Effector memory CD4-positive, alpha-beta T cell (primary cell): ENCODE results near the gene POLE4.

Source experiments
- DNase-seq, 3 donors: peaks; one replicate each; pipeline ENCODE4 v3.0.0-alpha.2; 2020
- H3K27ac ChIP-seq: 2 replicates; pipeline ENCODE4 v1.7.0; 2013; ENCODE audit warnings: mild to moderate bottlenecking, low read length, moderate library complexity; ENCODE audit not compliant: insufficient read depth, poor library complexity, severe bottlenecking
- H3K27me3 ChIP-seq: replicated peaks from 2 replicates; pipeline ENCODE4 v1.7.0; 2013; ENCODE audit warnings: mild to moderate bottlenecking, low read length; ENCODE audit not compliant: insufficient read depth, control insufficient read depth, poor library complexity, severe bottlenecking
- H3K36me3 ChIP-seq: 2 replicates; pipeline ENCODE4 v1.7.0; 2013; ENCODE audit warnings: mild to moderate bottlenecking, low read length, moderate library complexity; ENCODE audit not compliant: control insufficient read depth, insufficient read depth
- H3K4me1 ChIP-seq: 2 replicates; pipeline ENCODE4 v1.7.0; 2013; ENCODE audit warnings: low read length, mild to moderate bottlenecking; ENCODE audit not compliant: control insufficient read depth, insufficient read depth, poor library complexity, severe bottlenecking
- H3K4me3 ChIP-seq: 2 replicates; pipeline ENCODE4 v1.7.0; 2013; ENCODE audit warnings: low read length, low read depth, mild to moderate bottlenecking; ENCODE audit not compliant: insufficient read depth, poor library complexity, severe bottlenecking
- H3K9me3 ChIP-seq: 2 replicates; pipeline ENCODE4 v1.7.0; 2013; ENCODE audit warnings: mild to moderate bottlenecking, low read length, moderate library complexity; ENCODE audit not compliant: control insufficient read depth

Gene POLE4

DNA sequence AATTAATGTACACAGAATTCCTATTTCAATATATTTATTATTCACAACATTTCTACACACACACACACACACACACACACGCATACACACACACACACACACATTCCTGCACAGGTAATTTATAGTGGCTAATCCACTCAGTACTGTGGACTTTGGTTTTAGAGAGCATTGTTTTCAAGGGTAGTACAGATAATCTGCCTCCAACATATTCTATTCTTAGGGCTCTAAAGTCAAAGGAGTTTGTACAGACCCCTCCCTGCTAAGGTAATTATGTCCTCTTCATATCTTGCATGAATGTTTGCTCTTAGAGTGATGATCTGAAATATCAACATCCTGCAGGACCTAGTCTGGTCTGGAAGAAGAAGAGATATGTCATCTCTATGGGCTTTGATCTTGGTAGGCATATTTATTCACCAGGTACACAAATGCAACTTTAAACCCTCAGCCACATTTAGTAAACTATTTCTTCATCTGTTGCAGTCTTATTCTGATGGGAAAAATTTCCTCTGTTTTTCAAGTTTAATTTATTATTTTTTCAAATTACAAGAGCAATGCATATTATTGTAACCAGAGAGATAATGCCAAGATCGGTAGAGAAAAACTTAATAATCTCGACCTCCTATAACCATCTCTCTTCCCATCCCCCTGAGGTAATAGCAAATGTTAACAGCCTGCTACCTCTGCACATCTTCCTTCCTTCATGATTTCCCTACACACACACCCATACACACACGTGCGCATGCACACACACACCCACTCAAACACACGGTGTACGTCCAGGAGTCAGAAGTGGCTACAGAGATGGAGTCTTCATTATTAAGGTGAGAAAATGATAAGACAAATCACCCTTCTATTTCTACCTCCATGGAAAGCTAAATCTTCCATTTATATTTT, 18.3 kb upstream of the POLE4 start:
- H3K36me3 ChIP-seq, result no peaks in the 10 kb centered on the region
- no peak for DNase-seq

DNA sequence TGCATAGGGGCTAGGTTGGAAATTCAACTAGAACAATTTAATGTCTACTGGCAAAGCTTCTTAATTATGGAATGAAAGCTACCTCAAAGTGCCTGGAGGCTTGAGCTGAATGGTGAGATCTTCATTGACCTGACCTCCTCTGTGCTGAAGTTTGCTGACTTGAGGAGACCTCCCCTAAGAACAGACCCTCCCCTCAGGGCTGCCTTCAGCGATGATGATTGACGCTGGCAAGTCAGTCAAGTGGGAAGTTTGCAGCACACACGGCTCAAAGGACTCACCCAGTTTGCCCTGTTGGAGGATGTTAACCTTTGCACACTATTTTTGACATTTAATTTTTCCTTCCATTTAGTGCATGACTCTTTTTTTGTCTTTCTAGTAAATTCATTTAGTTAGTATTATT, 17.2 kb upstream of the POLE4 start:
- DNase-seq, result no peak
- Histone ChIP-seq H3K4me3 (no peak overlapping the region), H3K27me3 (no peaks in the 10 kb centered on the region), H3K36me3 (no peaks in the 10 kb centered on the region), H3K4me1 (no peaks in the 10 kb centered on the region), H3K27ac (no peak overlapping the region), H3K9me3 (no peaks in the 10 kb centered on the region)

More for the DNA sequence above, 18.3 kb upstream of the POLE4 start:
- Histone ChIP-seq H3K27ac (no peak overlapping the region), H3K27me3 (no peaks in the 10 kb centered on the region), H3K9me3 (no peaks in the 10 kb centered on the region), H3K4me3 (no peak overlapping the region), H3K4me1 (no peaks in the 10 kb centered on the region)

DNA sequence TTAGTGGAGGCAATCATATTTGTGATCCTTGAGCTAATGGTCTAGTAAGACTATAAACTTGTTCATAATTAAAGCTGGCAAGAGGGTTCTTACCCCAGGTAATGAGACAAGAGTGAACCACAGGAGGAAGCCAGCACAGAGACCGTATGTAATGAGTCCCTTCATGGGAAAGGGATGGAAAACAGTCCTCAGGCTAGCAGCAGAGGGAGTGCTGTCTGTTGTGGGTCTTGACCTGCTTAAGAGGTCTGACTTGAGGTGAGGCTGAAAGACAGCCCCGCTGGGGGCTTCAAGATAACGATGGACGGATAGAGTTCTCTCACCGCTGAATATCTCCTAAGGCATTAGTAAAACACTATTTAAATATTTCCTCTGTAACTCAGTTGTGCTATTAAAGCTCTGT, 16.2 kb upstream of the POLE4 start:
- no peak overlapping the region for H3K27ac ChIP-seq
- no peak for DNase-seq
- no peaks in the 10 kb centered on the region for H3K27me3 ChIP-seq
- H3K36me3 ChIP-seq, result no peaks in the 10 kb centered on the region
- H3K4me1 ChIP-seq, result no peaks in the 10 kb centered on the region
- no peak overlapping the region for H3K4me3 ChIP-seq
- no peaks in the 10 kb centered on the region for H3K9me3 ChIP-seq

DNA sequence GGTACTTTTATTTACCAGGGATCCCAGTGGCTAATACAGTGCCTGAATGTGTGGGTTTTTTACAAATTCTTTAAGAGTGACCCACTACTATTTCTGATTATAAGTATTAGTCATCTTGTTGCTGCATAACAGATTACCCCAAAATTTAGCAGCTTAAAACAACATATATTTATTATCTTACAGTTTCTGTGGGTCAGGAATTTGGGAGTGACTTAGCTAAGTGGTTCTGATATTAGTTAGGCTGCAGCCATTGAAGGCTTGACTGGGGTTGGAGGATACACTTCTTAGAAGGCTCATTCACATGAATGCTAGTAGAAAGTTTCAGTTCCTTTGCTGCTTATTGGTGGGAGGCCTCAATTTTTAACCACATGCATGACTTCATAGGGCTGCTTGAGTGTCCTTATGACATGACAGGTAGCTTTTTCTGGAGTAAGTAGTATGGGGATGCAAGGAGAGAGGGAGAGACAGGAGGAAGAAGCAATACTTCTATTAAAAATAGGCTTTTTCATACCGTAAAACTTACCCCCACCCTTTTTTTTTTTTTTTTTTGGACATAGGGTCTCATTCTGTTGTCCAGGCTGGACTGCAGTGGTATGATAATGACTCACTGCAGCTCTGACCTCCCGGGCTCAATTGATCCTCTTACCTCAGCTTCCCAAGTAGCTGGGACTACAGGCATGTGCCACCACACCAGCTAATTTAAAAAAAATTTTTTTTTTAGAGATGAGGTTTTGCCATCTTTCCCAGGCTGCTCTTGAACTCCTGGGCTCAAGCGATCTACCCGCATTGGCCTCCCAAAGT, 13.3 kb upstream of the POLE4 start:
- H3K36me3 ChIP-seq, result no peaks in the 10 kb centered on the region
- DNase-seq, result no peak
- H3K27ac ChIP-seq, result no peak overlapping the region
- H3K9me3 ChIP-seq, result no peaks in the 10 kb centered on the region
- no peaks in the 10 kb centered on the region for H3K27me3 ChIP-seq
- no peak overlapping the region for H3K4me3 ChIP-seq
- H3K4me1 ChIP-seq, result no peaks in the 10 kb centered on the region

DNA sequence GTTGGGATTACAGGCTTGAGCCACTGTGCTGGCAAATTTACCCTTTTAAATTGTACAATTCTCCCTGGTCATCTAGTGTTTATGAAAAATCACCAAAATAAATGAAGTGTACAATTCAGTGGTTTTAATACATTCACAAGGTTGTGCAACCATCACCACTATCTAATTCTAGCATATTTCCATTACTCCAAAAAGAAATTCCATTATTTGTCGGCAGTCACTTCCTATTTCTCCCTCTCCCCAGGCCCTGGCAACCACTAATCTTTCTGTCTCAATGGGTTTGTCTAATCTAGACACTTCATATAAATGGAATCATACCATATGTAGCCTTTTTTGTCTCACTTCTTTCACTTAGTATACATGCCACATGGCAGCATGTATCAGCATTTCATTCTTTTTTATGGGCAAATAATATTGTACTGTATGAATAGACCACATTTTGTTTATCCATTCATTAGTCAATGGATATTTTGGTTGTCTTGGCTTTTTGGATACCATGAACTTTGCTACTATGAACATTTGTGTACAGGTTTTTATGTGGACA, 12.6 kb upstream of the POLE4 start:
- no peak for DNase-seq
- no peak overlapping the region for H3K27ac ChIP-seq
- H3K4me3 ChIP-seq, result no peak overlapping the region
- no peaks in the 10 kb centered on the region for H3K4me1 ChIP-seq
- no peaks in the 10 kb centered on the region for H3K9me3 ChIP-seq
- H3K36me3 ChIP-seq, result no peaks in the 10 kb centered on the region
- H3K27me3 ChIP-seq, result no peaks in the 10 kb centered on the region

DNA sequence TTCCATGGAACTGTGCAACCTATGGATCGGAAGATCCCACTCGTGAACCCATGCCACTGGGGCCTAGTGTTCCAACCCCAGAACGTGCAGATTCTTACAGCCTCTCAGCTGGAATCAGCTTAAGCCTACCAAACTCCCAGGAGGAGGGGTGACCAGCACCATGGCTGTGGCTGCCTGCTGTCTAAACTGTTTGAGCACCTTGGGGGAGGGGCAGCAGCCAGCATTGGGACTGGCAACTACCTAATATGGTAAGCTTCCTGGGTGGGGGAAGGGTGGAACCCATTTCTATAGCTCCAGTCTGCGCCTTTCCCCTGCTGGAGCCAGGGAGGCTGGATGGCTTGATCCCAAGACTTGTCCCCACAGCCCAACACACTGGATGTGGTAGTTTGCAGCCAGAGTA, 10.7 kb upstream of the POLE4 start:
- Histone ChIP-seq H3K36me3 (no peaks in the 10 kb centered on the region), H3K9me3 (no peaks in the 10 kb centered on the region), H3K27me3 (no peaks in the 10 kb centered on the region), H3K4me3 (no peak overlapping the region), H3K27ac (no peak overlapping the region), H3K4me1 (no peaks in the 10 kb centered on the region)
- DNase-seq, result no peak

DNA sequence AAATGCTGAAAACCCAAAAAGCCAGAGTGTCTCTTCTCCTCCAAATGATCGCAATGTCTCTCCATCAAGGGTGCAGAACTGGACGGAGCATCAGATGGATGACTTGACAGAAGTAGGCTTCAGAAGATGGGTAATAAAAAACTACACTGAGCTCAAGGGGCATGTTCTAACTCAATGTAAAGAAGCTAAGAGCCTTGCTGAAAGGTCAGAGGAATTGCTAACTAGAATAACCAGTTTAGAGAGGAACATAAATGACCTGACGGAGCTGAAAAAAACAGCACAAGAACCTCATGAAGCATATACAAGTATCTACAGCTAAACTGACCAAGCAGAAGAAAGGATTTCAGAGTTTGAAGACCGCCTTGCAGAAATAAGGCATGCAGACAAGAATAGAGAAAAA, 9.7 kb upstream of the POLE4 start:
- DNase-seq, result no peak
- Histone ChIP-seq H3K27ac (no peak overlapping the region), H3K36me3 (no peaks in the 10 kb centered on the region), H3K4me1 (no peaks in the 10 kb centered on the region), H3K4me3 (no peak overlapping the region), H3K9me3 (no peaks in the 10 kb centered on the region), H3K27me3 (no peaks in the 10 kb centered on the region)

DNA sequence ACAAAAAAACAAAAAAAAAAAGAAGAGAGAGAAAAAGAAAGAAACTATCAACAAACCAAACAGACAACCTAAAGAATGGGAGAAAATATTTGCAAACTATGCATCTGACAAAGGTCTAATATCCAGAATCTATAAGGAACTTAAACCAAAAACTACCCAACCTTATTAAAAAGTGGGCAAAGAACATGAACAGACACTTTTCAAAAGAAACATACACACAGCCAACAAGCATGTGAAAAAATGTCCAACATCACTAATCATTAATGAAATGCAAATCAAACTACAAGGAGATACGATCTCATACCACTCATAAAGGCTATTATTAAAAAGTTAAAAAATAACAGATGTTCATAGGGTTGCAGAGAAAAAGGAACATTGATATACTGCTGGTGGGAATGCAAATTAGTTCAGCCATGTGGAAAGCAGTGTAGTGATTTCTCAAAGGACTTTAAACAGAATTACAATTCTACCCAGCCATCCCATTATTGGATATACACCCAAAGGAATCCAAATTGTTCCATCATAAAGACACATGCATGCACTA, 7.2 kb upstream of the POLE4 start:
- no peak overlapping the region for H3K4me3 ChIP-seq
- no peak overlapping the region for H3K27ac ChIP-seq
- H3K4me1 ChIP-seq, result no peaks in the 10 kb centered on the region
- no peaks in the 10 kb centered on the region for H3K36me3 ChIP-seq
- H3K9me3 ChIP-seq, result no peaks in the 10 kb centered on the region
- DNase-seq, result no peak
- no peaks in the 10 kb centered on the region for H3K27me3 ChIP-seq

DNA sequence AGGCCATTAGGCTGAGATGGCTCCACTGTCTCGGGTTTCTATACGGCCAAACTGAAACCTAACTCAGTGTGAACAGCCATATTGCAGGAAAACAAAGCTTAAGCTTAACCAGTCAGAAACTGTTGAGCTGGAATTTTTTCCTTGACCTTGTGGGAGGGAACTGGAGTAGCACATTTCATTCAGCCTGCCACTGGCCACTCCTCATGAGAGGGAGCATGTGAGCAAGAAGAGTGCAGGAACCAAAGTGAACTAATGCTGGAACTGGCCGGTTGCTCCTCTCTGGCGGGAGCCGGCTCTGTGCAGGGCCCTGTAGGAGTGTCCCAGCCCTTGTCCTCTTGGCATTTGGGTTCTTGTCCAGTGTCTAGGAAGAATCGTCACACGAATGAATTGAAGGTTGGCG, 5.9 kb upstream of the POLE4 start:
- no peak for DNase-seq
- no peaks in the 10 kb centered on the region for H3K27me3 ChIP-seq
- H3K36me3 ChIP-seq, result no peaks in the 10 kb centered on the region

More for the DNA sequence above, 5.9 kb upstream of the POLE4 start:
- Histone ChIP-seq H3K4me1 (no peaks in the 10 kb centered on the region), H3K27ac (no peak overlapping the region), H3K9me3 (no peaks in the 10 kb centered on the region), H3K4me3 (no peak overlapping the region)
